Bronchial epithelial cell (primary cell): ENCODE data around the gene DSCAM. TPM values are rescaled to one million over a fixed set of nuclear protein-coding genes. Genes with fewer than 3 reads are reported as not detected.

Experiments used
- DNase-seq: peaks from one replicate; pipeline ENCODE4 v3.0.0-alpha.2; 2010; ENCODE audit warnings: low read depth
- FAIRE-seq: peaks from 2 replicates; lab custom pipeline; 2011; peaks lifted over from hg19 to GRCh38; lab: Jason Lieb, UNC
- H3K27me3 ChIP-seq: 2 replicates; pipeline ENCODE4 v1.5.1; 2011; ENCODE audit warnings: low read length; ENCODE audit not compliant: control insufficient read depth, insufficient read depth
- H3K36me3 ChIP-seq: 2 replicates; pipeline ENCODE4 v1.5.1; 2011; ENCODE audit warnings: low read length; ENCODE audit not compliant: control insufficient read depth, insufficient read depth
- H3K4me3 ChIP-seq: 2 replicates; pipeline ENCODE4 v1.5.1; 2011; ENCODE audit warnings: mild to moderate bottlenecking, low read depth, low read length, control low read depth
- total RNA-seq: library from RNA; depleted of rRNA; stranded (reverse); fragments of >200 nt; gene quantifications from 2 replicates; pipeline ENCODE4 v1.2.1, GENCODE V29; 2014
- TF ChIP-seq, protein P1 (sequence below): IDR thresholded peaks from 2 replicates; pipeline ENCODE4 v1.5.1; 2011; ENCODE audit warnings: mild to moderate bottlenecking, moderate library complexity, low read length, control low read depth, inconsistent platforms; ENCODE audit not compliant: insufficient read depth, severe bottlenecking

The DSCAM gene
- total RNA-seq, 1 donor from 2014 or later, result 0.53 TPM

DNA sequence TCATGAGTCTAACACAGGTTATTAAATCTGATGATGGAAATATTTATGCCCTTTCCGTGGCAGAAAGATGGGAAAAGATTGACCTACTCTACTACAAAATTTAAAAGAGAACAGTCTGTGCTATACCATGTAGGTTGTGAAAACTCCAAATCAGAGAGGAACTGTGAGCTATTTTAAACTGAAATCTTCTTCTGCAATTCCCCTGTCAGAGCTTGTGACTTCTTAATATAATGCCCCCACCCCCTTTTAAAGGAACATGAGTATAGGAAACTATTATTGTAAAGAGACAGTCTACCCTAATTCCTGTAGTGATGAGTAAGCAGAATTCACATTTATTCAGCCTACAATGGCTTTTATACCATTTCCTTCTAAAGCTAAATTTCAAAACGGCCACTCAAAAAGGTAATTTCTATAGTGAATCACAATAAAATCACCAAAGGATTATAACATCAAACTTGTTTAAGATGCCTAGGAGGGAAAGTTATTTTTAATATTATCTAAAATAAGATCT, 11.7 kb downstream of the DSCAM start:
- DNase-seq (no peak), FAIRE-seq (no peak)
- Histone ChIP-seq H3K36me3 (no peaks in the 10 kb centered on the region), H3K27me3 (no peaks in the 10 kb centered on the region), H3K4me3 (no peak overlapping the region)
- TF ChIP-seq, protein P1, sequence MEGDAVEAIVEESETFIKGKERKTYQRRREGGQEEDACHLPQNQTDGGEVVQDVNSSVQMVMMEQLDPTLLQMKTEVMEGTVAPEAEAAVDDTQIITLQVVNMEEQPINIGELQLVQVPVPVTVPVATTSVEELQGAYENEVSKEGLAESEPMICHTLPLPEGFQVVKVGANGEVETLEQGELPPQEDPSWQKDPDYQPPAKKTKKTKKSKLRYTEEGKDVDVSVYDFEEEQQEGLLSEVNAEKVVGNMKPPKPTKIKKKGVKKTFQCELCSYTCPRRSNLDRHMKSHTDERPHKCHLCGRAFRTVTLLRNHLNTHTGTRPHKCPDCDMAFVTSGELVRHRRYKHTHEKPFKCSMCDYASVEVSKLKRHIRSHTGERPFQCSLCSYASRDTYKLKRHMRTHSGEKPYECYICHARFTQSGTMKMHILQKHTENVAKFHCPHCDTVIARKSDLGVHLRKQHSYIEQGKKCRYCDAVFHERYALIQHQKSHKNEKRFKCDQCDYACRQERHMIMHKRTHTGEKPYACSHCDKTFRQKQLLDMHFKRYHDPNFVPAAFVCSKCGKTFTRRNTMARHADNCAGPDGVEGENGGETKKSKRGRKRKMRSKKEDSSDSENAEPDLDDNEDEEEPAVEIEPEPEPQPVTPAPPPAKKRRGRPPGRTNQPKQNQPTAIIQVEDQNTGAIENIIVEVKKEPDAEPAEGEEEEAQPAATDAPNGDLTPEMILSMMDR, result no peak

DNA sequence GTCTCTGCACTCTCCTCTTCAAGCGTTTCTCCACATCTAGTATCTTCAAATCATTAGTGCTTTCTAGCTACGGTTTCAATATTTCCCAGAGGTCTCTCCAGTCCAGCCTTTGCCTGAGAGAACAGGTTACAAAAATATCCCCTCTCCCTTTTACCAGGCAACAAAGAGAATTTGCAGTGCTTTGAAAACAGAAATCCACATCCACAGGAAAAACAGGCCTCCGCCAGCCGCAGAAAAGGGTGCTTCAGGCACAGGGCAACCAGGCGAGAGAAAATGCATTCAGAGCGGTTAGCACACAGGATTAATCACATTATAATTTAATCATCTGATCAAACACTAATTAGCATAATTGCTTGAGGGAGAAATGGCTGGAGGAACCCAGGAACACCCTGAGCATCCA, 13.8 kb downstream of the DSCAM start:
- Histone ChIP-seq H3K27me3 (no peaks in the 10 kb centered on the region), H3K4me3 (no peak overlapping the region), H3K36me3 (no peaks in the 10 kb centered on the region)
- DNase-seq (no peak), FAIRE-seq (no peak)
- TF ChIP-seq, protein P1, result no peak

DNA sequence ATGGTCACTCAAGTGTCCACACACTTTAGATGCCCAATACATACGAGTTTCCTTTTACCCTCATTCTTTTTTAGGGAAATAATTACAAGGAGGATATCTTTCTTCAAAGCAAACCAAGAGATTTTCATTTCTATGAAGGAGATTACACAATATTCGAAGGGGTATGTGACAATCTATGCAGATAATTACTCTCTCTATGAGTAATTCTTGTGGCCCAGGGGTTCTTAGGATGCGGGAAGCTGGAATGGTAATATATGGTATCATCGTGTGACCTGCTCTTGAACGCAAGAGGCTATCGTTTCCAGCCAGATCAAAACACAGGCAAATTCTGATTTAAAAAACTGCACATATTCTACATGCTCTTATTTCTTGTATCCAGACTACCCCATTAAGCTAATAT, 14.6 kb downstream of the DSCAM start:
- TF ChIP-seq, protein P1, result no peak
- no peaks in the 10 kb centered on the region for H3K36me3 ChIP-seq
- no peaks in the 10 kb centered on the region for H3K27me3 ChIP-seq
- no peak for DNase-seq
- H3K4me3 ChIP-seq, result no peak overlapping the region
- no peak for FAIRE-seq

DNA sequence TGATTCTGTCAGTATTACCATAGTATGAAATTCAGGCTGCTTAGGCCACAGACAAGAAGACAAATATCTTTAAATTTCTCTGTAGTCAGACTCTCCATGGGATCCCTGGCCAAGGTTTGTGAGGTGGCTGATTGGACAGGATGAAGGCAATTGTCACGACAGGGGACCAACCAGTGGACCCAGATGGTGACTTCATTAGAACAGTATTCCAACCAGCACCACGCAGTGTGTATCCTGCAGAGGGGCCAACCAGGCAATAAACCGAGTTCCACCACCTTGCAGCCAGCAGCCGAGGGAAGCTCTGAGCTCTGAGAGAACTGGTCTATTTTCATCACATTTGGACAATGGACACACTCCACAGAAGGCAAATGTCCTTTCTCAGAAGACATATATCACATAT, 16.1 kb downstream of the DSCAM start:
- Histone ChIP-seq H3K27me3 (no peaks in the 10 kb centered on the region), H3K4me3 (no peak overlapping the region), H3K36me3 (no peaks in the 10 kb centered on the region)
- TF ChIP-seq, protein P1, result no peak
- DNase-seq, result no peak
- FAIRE-seq, result no peak

DNA sequence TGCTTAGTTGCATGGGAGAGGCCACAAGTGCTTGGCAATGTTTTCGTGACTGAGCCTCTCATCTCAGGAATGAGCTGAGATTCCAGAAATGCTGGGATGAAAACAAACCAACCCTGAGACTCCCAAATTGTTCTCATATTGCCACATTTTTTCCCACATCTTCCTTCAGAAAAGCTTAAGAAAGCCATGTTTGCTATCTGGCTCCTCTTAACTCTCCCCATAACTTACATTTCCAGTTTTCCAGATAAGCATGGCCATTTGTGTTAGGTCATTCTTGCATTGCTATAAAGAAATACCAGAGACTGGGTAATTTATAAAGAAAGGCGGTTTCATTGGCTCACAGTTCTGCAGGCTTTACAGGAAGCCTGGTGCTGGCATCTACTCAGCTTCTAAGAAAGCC, 17.2 kb downstream of the DSCAM start:
- Histone ChIP-seq H3K4me3 (no peak overlapping the region), H3K36me3 (no peaks in the 10 kb centered on the region), H3K27me3 (no peaks in the 10 kb centered on the region)
- TF ChIP-seq, protein P1, result no peak
- FAIRE-seq (no peak), DNase-seq (no peak)

DNA sequence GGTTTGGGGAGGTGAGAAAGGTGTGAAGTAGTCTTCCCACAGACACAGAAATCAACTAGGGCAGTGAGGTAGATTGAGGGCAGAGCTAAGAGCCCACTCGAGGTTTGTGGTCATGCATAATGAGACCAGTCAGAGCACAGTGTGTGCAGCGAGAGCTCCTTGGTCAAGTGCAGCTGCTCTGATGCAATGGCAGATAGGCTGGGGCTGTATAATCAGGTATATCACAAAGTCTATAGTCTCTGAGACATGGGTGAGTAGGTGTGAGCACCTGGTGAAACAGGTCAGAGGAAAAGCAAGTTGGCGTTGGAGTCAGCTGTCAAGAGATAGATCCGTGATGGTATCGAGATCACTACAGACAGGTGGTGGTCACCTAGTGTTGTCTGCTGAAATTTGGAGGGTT, 17.6 kb downstream of the DSCAM start:
- peak; percentile 66 for FAIRE-seq

More for the DNA sequence above, 17.6 kb downstream of the DSCAM start:
- no peaks in the 10 kb centered on the region for H3K27me3 ChIP-seq
- no peaks in the 10 kb centered on the region for H3K36me3 ChIP-seq
- no peak for DNase-seq
- TF ChIP-seq, protein P1, result no peak
- H3K4me3 ChIP-seq, result no peak overlapping the region
